ENCODE data around the gene ANKRD31.
"Not testable (repeated sequence)": the region's sequence is repeated elsewhere in the genome, so short reads cannot be mapped to it uniquely, and the experiment has no call there.

The ANKRD31 gene

DNA sequence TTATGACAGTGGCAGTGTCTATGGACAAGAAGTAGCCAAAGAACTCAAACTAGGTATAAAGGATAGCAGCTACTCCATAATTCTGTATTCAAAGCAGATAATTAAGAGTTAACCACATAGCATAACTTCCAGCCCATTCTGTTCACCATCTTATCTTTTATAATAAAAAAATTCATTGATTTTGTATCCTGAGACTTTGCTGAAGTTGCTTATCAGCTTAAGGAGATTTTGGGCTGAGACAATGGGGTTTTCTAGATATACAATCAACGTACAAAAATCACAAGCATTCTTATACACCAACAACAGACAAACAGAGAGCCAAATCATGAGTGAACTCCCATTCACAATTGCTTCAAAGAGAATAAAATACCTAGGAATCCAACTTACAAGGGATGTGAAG is 122.4 kb downstream of the ANKRD31 start:
- not testable (repeated sequence) for H3K9me3 ChIP-seq (ENCODE audit: control insufficient read depth in 1 of 2, low read length in 2 of 2); H3K27me3 ChIP-seq (ENCODE audit: control insufficient read depth in 1 of 2, insufficient read depth in 2 of 2, low read length in 2 of 2); H3K36me3 ChIP-seq (ENCODE audit: control insufficient read depth in 1 of 2, insufficient read depth in 2 of 2, low read length in 2 of 2); H3K4me3 ChIP-seq (ENCODE audit: low read depth in 1 of 2, low read length in 2 of 2); H3K4me1 ChIP-seq (ENCODE audit: control insufficient read depth in 1 of 2, insufficient read depth in 2 of 2, low read length in 2 of 2); H3K27ac ChIP-seq (ENCODE audit: low read depth, low read length); H3K9ac ChIP-seq (ENCODE audit: low read depth in 1 of 2, low read length in 2 of 2)

- H3K27ac ChIP-seq (ENCODE audit: low read depth, low read length): no peak overlapping the region
Measured at GRCh38 chr5:75113354-75114113, 123.1 kb downstream of the ANKRD31 start.

GRCh38 chr5:75108931-75109596 is 127.6 kb downstream of the ANKRD31 start:
- H3K4me3 ChIP-seq (ENCODE audit: low read depth in 1 of 2, low read length in 2 of 2): no peak overlapping the region
- H3K9ac ChIP-seq (ENCODE audit: low read depth in 1 of 2, low read length in 2 of 2): no peak overlapping the region

More at GRCh38 chr5:75113354-75114113, 123.1 kb downstream of the ANKRD31 start:
- H3K36me3 ChIP-seq (ENCODE audit: control insufficient read depth in 1 of 2, insufficient read depth in 2 of 2, low read length in 2 of 2): no peaks in the 10 kb centered on the region
- peaks cover 0 to 5% of the 10 kb centered on the region in 2 donors for H3K4me1 ChIP-seq (ENCODE audit: control insufficient read depth in 1 of 2, insufficient read depth in 2 of 2, low read length in 2 of 2)
- no peak overlapping the region for H3K4me3 ChIP-seq (ENCODE audit: low read depth in 1 of 2, low read length in 2 of 2)
- no peak overlapping the region for H3K9ac ChIP-seq (ENCODE audit: low read depth in 1 of 2, low read length in 2 of 2)
- no peaks in the 10 kb centered on the region for H3K9me3 ChIP-seq (ENCODE audit: control insufficient read depth in 1 of 2, low read length in 2 of 2)
- no peaks in the 10 kb centered on the region for H3K27me3 ChIP-seq (ENCODE audit: control insufficient read depth in 1 of 2, insufficient read depth in 2 of 2, low read length in 2 of 2)

GRCh38 chr5:75108515-75108914 is 128.2 kb downstream of the ANKRD31 start:
- Histone ChIP-seq H3K36me3 (ENCODE audit: control insufficient read depth in 1 of 2, insufficient read depth in 2 of 2, low read length in 2 of 2) (no peaks in the 10 kb centered on the region), H3K9me3 (ENCODE audit: control insufficient read depth in 1 of 2, low read length in 2 of 2) (no peaks in the 10 kb centered on the region), H3K9ac (ENCODE audit: low read depth in 1 of 2, low read length in 2 of 2) (no peak overlapping the region), H3K4me1 (ENCODE audit: control insufficient read depth in 1 of 2, insufficient read depth in 2 of 2, low read length in 2 of 2) (no peaks in the 10 kb centered on the region), H3K27me3 (ENCODE audit: control insufficient read depth in 1 of 2, insufficient read depth in 2 of 2, low read length in 2 of 2) (no peaks in the 10 kb centered on the region), H3K4me3 (ENCODE audit: low read depth in 1 of 2, low read length in 2 of 2) (no peak overlapping the region), H3K27ac (ENCODE audit: low read depth, low read length) (no peak overlapping the region)

More at GRCh38 chr5:75108931-75109596, 127.6 kb downstream of the ANKRD31 start:
- no peak overlapping the region for H3K27ac ChIP-seq (ENCODE audit: low read depth, low read length)
- H3K9me3 ChIP-seq (ENCODE audit: control insufficient read depth in 1 of 2, low read length in 2 of 2): no peaks in the 10 kb centered on the region
- H3K36me3 ChIP-seq (ENCODE audit: control insufficient read depth in 1 of 2, insufficient read depth in 2 of 2, low read length in 2 of 2): no peaks in the 10 kb centered on the region
- H3K4me1 ChIP-seq (ENCODE audit: control insufficient read depth in 1 of 2, insufficient read depth in 2 of 2, low read length in 2 of 2): no peaks in the 10 kb centered on the region
- H3K27me3 ChIP-seq (ENCODE audit: control insufficient read depth in 1 of 2, insufficient read depth in 2 of 2, low read length in 2 of 2): no peaks in the 10 kb centered on the region

- H3K27ac ChIP-seq (ENCODE audit: low read depth, low read length); H3K4me1 ChIP-seq (ENCODE audit: control insufficient read depth in 1 of 2, insufficient read depth in 2 of 2, low read length in 2 of 2); H3K9me3 ChIP-seq (ENCODE audit: control insufficient read depth in 1 of 2, low read length in 2 of 2); H3K36me3 ChIP-seq (ENCODE audit: control insufficient read depth in 1 of 2, insufficient read depth in 2 of 2, low read length in 2 of 2); H3K4me3 ChIP-seq (ENCODE audit: low read depth in 1 of 2, low read length in 2 of 2); H3K27me3 ChIP-seq (ENCODE audit: control insufficient read depth in 1 of 2, insufficient read depth in 2 of 2, low read length in 2 of 2); H3K9ac ChIP-seq (ENCODE audit: low read depth in 1 of 2, low read length in 2 of 2): not testable (repeated sequence)
Measured at GRCh38 chr5:75095956-75096355, 140.7 kb downstream of the ANKRD31 start.

- Histone ChIP-seq H3K36me3 (ENCODE audit: control insufficient read depth in 1 of 2, insufficient read depth in 2 of 2, low read length in 2 of 2) (no peaks in the 10 kb centered on the region), H3K27ac (ENCODE audit: low read depth, low read length) (no peak overlapping the region), H3K4me1 (ENCODE audit: control insufficient read depth in 1 of 2, insufficient read depth in 2 of 2, low read length in 2 of 2) (no peaks in the 10 kb centered on the region), H3K9ac (ENCODE audit: low read depth in 1 of 2, low read length in 2 of 2) (no peak overlapping the region), H3K9me3 (ENCODE audit: control insufficient read depth in 1 of 2, low read length in 2 of 2) (no peaks in the 10 kb centered on the region), H3K4me3 (ENCODE audit: low read depth in 1 of 2, low read length in 2 of 2) (no peak overlapping the region), H3K27me3 (ENCODE audit: control insufficient read depth in 1 of 2, insufficient read depth in 2 of 2, low read length in 2 of 2) (no peaks in the 10 kb centered on the region)
Measured at GRCh38 chr5:75091597-75091996, 145.1 kb downstream of the ANKRD31 start.

- H3K27ac ChIP-seq (ENCODE audit: low read depth, low read length): no peak overlapping the region
- no peak overlapping the region for H3K4me3 ChIP-seq (ENCODE audit: low read depth in 1 of 2, low read length in 2 of 2)
- no peaks in the 10 kb centered on the region for H3K9me3 ChIP-seq (ENCODE audit: control insufficient read depth in 1 of 2, low read length in 2 of 2)
- no peaks in the 10 kb centered on the region for H3K27me3 ChIP-seq (ENCODE audit: control insufficient read depth in 1 of 2, insufficient read depth in 2 of 2, low read length in 2 of 2)
- H3K36me3 ChIP-seq (ENCODE audit: control insufficient read depth in 1 of 2, insufficient read depth in 2 of 2, low read length in 2 of 2): no peaks in the 10 kb centered on the region
- H3K9ac ChIP-seq (ENCODE audit: low read depth in 1 of 2, low read length in 2 of 2): no peak overlapping the region
- H3K4me1 ChIP-seq (ENCODE audit: control insufficient read depth in 1 of 2, insufficient read depth in 2 of 2, low read length in 2 of 2): no peaks in the 10 kb centered on the region
Measured at GRCh38 chr5:75089662-75090061, 147.0 kb downstream of the ANKRD31 start.

DNA sequence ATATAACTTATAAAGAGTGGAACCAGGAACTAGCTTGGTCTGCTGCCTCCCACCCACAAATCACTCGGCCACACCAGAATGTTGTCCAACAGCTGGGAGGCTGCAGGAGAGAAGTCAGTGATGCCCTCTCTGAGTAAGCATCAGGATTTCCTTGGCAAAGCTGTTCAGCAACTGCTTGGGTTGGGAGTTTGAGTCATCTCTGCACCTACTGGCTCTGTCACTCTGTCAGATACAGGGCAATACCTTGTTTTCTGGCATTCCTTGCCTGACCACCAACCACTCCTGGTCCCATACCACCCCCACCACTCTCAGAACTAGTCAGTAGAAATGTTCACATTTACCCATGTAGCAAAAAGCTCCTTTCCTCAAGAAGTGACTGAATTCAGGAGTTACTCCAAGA is 147.5 kb downstream of the ANKRD31 start:
- Histone ChIP-seq H3K27ac (ENCODE audit: low read depth, low read length) (no peak overlapping the region), H3K9me3 (ENCODE audit: control insufficient read depth in 1 of 2, low read length in 2 of 2) (no peaks in the 10 kb centered on the region), H3K4me1 (ENCODE audit: control insufficient read depth in 1 of 2, insufficient read depth in 2 of 2, low read length in 2 of 2) (no peaks in the 10 kb centered on the region), H3K9ac (ENCODE audit: low read depth in 1 of 2, low read length in 2 of 2) (no peak overlapping the region), H3K36me3 (ENCODE audit: control insufficient read depth in 1 of 2, insufficient read depth in 2 of 2, low read length in 2 of 2) (no peaks in the 10 kb centered on the region), H3K27me3 (ENCODE audit: control insufficient read depth in 1 of 2, insufficient read depth in 2 of 2, low read length in 2 of 2) (no peaks in the 10 kb centered on the region), H3K4me3 (ENCODE audit: low read depth in 1 of 2, low read length in 2 of 2) (no peak overlapping the region)

- no peaks in the 10 kb centered on the region for H3K27me3 ChIP-seq (ENCODE audit: control insufficient read depth in 1 of 2, insufficient read depth in 2 of 2, low read length in 2 of 2)
- no peaks in the 10 kb centered on the region for H3K4me1 ChIP-seq (ENCODE audit: control insufficient read depth in 1 of 2, insufficient read depth in 2 of 2, low read length in 2 of 2)
- H3K36me3 ChIP-seq (ENCODE audit: control insufficient read depth in 1 of 2, insufficient read depth in 2 of 2, low read length in 2 of 2): no peaks in the 10 kb centered on the region
- H3K4me3 ChIP-seq (ENCODE audit: low read depth in 1 of 2, low read length in 2 of 2): no peak overlapping the region
- H3K9me3 ChIP-seq (ENCODE audit: control insufficient read depth in 1 of 2, low read length in 2 of 2): no peaks in the 10 kb centered on the region
- H3K9ac ChIP-seq (ENCODE audit: low read depth in 1 of 2, low read length in 2 of 2): no peak overlapping the region
- no peak overlapping the region for H3K27ac ChIP-seq (ENCODE audit: low read depth, low read length)
Measured at GRCh38 chr5:75088648-75089047, 148.0 kb downstream of the ANKRD31 start.

- Histone ChIP-seq H3K9me3 (ENCODE audit: control insufficient read depth in 1 of 2, low read length in 2 of 2) (no peaks in the 10 kb centered on the region), H3K27me3 (ENCODE audit: control insufficient read depth in 1 of 2, insufficient read depth in 2 of 2, low read length in 2 of 2) (no peaks in the 10 kb centered on the region), H3K4me3 (ENCODE audit: low read depth in 1 of 2, low read length in 2 of 2) (no peak overlapping the region), H3K27ac (ENCODE audit: low read depth, low read length) (no peak overlapping the region), H3K4me1 (ENCODE audit: control insufficient read depth in 1 of 2, insufficient read depth in 2 of 2, low read length in 2 of 2) (no peaks in the 10 kb centered on the region), H3K9ac (ENCODE audit: low read depth in 1 of 2, low read length in 2 of 2) (no peak overlapping the region), H3K36me3 (ENCODE audit: control insufficient read depth in 1 of 2, insufficient read depth in 2 of 2, low read length in 2 of 2) (no peaks in the 10 kb centered on the region)
Measured at GRCh38 chr5:75081510-75081909, 155.2 kb downstream of the ANKRD31 start.

All from duodenal mucosa (tissue), 2 donors.